ENCODE results near the gene ADARB2.

ADARB2 gene

GRCh38 chr10:1608408-1608807, 128.9 kb downstream of the ADARB2 start:
- TF ChIP-seq CTCF (IDR thresholded peaks at IDR 0.05; ENCODE audit: low read depth, low read length, missing control alignments) = no peak
- no peak for DNase-seq (ENCODE audit: low read depth)
- no peak overlapping the region for H3K4me3 ChIP-seq (ENCODE audit: low read depth, low read length)

GRCh38 chr10:1607466-1607865, 129.9 kb downstream of the ADARB2 start:
- no peak for DNase-seq (ENCODE audit: low read depth)
- no peak for TF ChIP-seq CTCF (IDR thresholded peaks at IDR 0.05; ENCODE audit: low read depth, low read length, missing control alignments)
- no peak overlapping the region for H3K4me3 ChIP-seq (ENCODE audit: low read depth, low read length)

GRCh38 chr10:1605999-1606940, 131.1 kb downstream of the ADARB2 start:
- no peak for DNase-seq (ENCODE audit: low read depth)

GRCh38 chr10:1605121-1605520, 132.2 kb downstream of the ADARB2 start:
- no peak overlapping the region for H3K4me3 ChIP-seq (ENCODE audit: low read depth, low read length)
- TF ChIP-seq CTCF (IDR thresholded peaks at IDR 0.05; ENCODE audit: low read depth, low read length, missing control alignments) = no peak
- no peak for DNase-seq (ENCODE audit: low read depth)

More at GRCh38 chr10:1605999-1606940, 131.1 kb downstream of the ADARB2 start:
- no peak overlapping the region for H3K4me3 ChIP-seq (ENCODE audit: low read depth, low read length)
- TF ChIP-seq CTCF (IDR thresholded peaks at IDR 0.05; ENCODE audit: low read depth, low read length, missing control alignments) = no peak

GRCh38 chr10:1604246-1604645, 133.1 kb downstream of the ADARB2 start:
- TF ChIP-seq CTCF (IDR thresholded peaks at IDR 0.05; ENCODE audit: low read depth, low read length, missing control alignments) = no peak
- H3K4me3 ChIP-seq (ENCODE audit: low read depth, low read length) = no peak overlapping the region
- no peak for DNase-seq (ENCODE audit: low read depth)

GRCh38 chr10:1603181-1603580, 134.1 kb downstream of the ADARB2 start:
- TF ChIP-seq CTCF (IDR thresholded peaks at IDR 0.05; ENCODE audit: low read depth, low read length, missing control alignments) = no peak
- H3K4me3 ChIP-seq (ENCODE audit: low read depth, low read length) = no peak overlapping the region
- no peak for DNase-seq (ENCODE audit: low read depth)

Data from GM12864 (cell line).